Measurements from ENCODE around the gene HS3ST4.

GRCh38 chr16:26070302-26071100, 378.7 kb downstream of the HS3ST4 start:
- TF ChIP-seq ZNF274 (IDR thresholded peaks at IDR 0.05; ENCODE audit: low read depth, low read length) (no peak), SUZ12 (IDR thresholded peaks at IDR 0.05; ENCODE audit: extremely low read depth, insufficient read depth, insufficient read length) (no peak), YY1 (IDR thresholded peaks at IDR 0.05; ENCODE audit: insufficient read depth, insufficient read length) (no peak)

Data from NT2/D1 (cell line).